Measurements from ENCODE around the gene PNKP. TPM values are rescaled to one million over a fixed set of nuclear protein-coding genes. Genes with fewer than 3 reads are reported as not detected.

Gene PNKP
- total and polyA plus RNA-seq, 7 donors = 16.7 to 31.9 (median 21.7) TPM

GRCh38 chr19:49846408-49846807, 21.0 kb downstream of the PNKP start:
- Histone ChIP-seq H3K4me1 (peaks cover 21% of the 10 kb centered on the region), H3K9me3 (no peaks in the 10 kb centered on the region), H3K36me3 (ENCODE audit: insufficient read depth in 1 of 2, low read depth in 1 of 2) (no peaks in the 10 kb centered on the region), H3K27ac (peak overlapping the region; percentile 72), H3K4me3 (no peak overlapping the region), H3K27me3 (ENCODE audit: insufficient read depth in 3 of 3, low read length in 2 of 3) (no peaks in the 10 kb centered on the region)
- TF ChIP-seq CTCF (IDR thresholded peaks at IDR 0.05) = no peak
- intact Hi-C loops (cut with DNase I) = no loop called here
- DNase-seq = no peak
- 72 to 86% (median 82%) methylated on average over 5 of the region's 5 CpGs for WGBS, 3 donors
- no peak for ATAC-seq

GRCh38 chr19:49845414-49845813, 22.0 kb downstream of the PNKP start:
- intact Hi-C loops (cut with DNase I) = no loop called here
- TF ChIP-seq CTCF (IDR thresholded peaks at IDR 0.05) = no peak
- 28 to 60% (median 41%) methylated on average over 3 of the region's 3 CpGs for WGBS, 3 donors

GRCh38 chr19:49844138-49845095, 23.0 kb downstream of the PNKP start:
- Histone ChIP-seq H3K4me1 (peaks cover 25% of the 10 kb centered on the region), H3K27ac (peak overlapping the region; percentile 72), H3K9me3 (no peaks in the 10 kb centered on the region), H3K27me3 (ENCODE audit: insufficient read depth in 3 of 3, low read length in 2 of 3) (no peaks in the 10 kb centered on the region), H3K36me3 (ENCODE audit: insufficient read depth in 1 of 2, low read depth in 1 of 2) (peaks cover 0 to 10% of the 10 kb centered on the region in 2 donors), H3K4me3 (no peak overlapping the region)
- no peak for TF ChIP-seq CTCF (IDR thresholded peaks at IDR 0.05)
- intact Hi-C loops (cut with DNase I) = no loop called here
- peak in 1 of 2 donors; percentile 75 for DNase-seq
- peak; percentile 71 to 91 (median 78) for ATAC-seq
- WGBS, 3 donors = 26 to 37% (median 26%) methylated on average over 18 of the region's 18 CpGs

More at GRCh38 chr19:49845414-49845813, 22.0 kb downstream of the PNKP start:
- Histone ChIP-seq H3K36me3 (ENCODE audit: insufficient read depth in 1 of 2, low read depth in 1 of 2) (peaks cover 0 to 4% of the 10 kb centered on the region in 2 donors), H3K4me1 (peaks cover 21% of the 10 kb centered on the region), H3K27ac (peak overlapping the region; percentile 72), H3K4me3 (no peak overlapping the region), H3K27me3 (ENCODE audit: insufficient read depth in 3 of 3, low read length in 2 of 3) (no peaks in the 10 kb centered on the region), H3K9me3 (no peaks in the 10 kb centered on the region)
- ATAC-seq = no peak
- no peak for DNase-seq

- Histone ChIP-seq H3K4me1 (peaks cover 32% of the 10 kb centered on the region), H3K4me3 (no peak overlapping the region), H3K9me3 (no peaks in the 10 kb centered on the region), H3K36me3 (ENCODE audit: insufficient read depth in 1 of 2, low read depth in 1 of 2) (peaks cover 0 to 19% of the 10 kb centered on the region in 2 donors), H3K27me3 (ENCODE audit: insufficient read depth in 3 of 3, low read length in 2 of 3) (no peaks in the 10 kb centered on the region), H3K27ac (peak overlapping the region; percentile 72)
- DNase-seq (no peak), ATAC-seq (peak in 2 of 4 donors; percentile 3 to 10)
- intact Hi-C loops (cut with DNase I) = no loop called here
- WGBS, 3 donors = 44 to 74% (median 46%) methylated on average over 3 of the region's 3 CpGs
- no peak for TF ChIP-seq CTCF (IDR thresholded peaks at IDR 0.05)
Measured at GRCh38 chr19:49843265-49843664, 24.1 kb downstream of the PNKP start.

Data from psoas muscle (tissue), 8 donors.